C4-2B (cell line): Measurements from ENCODE around the gene FOXP1.

Source experiments
- CTCF ChIP-seq: fragments of 450-650 bp; conservative IDR thresholded peaks from 2 replicates; pipeline ENCODE4 v1.5.1; 2017; ENCODE audit warnings: mild to moderate bottlenecking
- ZFX ChIP-seq: fragments of 450-650 bp; IDR thresholded peaks from 2 replicates; pipeline ENCODE4 v1.6.1; 2017

- no peak for TF ChIP-seq CTCF
- TF ChIP-seq ZFX: no peak
Observed at GRCh38 chr3:71203727-71204488, 379.6 kb downstream of the FOXP1 start.
